ENCODE results near the gene CAP1.

The CAP1 gene

GRCh38 chr1:40038697-40039096, 1.8 kb upstream of the CAP1 start:
- Histone ChIP-seq H3K4me2 (ENCODE audit: low read length, poor library complexity, severe bottlenecking) (no peak overlapping the region), H4K91ac (ENCODE audit: low read length) (no peak overlapping the region), H3K18ac (ENCODE audit: low read depth in 1 of 2, low read length in 2 of 2) (no peak overlapping the region), H3K79me1 (replicated peaks; ENCODE audit: low read length, poor library complexity, severe bottlenecking) (no peaks in the 10 kb centered on the region), H2BK12ac (ENCODE audit: low read length in 2 of 2) (no peak overlapping the region), H2AFZ (ENCODE audit: low read depth, low read length) (no peak overlapping the region), H3K4ac (ENCODE audit: low read depth in 1 of 2, low read length in 2 of 2) (no peak overlapping the region), H4K8ac (ENCODE audit: low read length) (no peak overlapping the region), H3K14ac (ENCODE audit: low read length in 2 of 2) (no peak overlapping the region), H2BK5ac (ENCODE audit: low read depth, low read length, poor library complexity, severe bottlenecking) (no peak overlapping the region), H3K23ac (ENCODE audit: low read length in 2 of 2) (no peak overlapping the region), H3K4me1 (ENCODE audit: control insufficient read depth, insufficient read depth, low read depth, low read length) (peaks cover 8% of the 10 kb centered on the region), H3K27me3 (ENCODE audit: control insufficient read depth in 1 of 2, insufficient read depth in 1 of 2, low read length in 2 of 2) (no peaks in the 10 kb centered on the region), H2BK120ac (ENCODE audit: low read depth, low read length) (no peak overlapping the region), H3K9ac (ENCODE audit: low read length) (peak overlapping the region; percentile 100), H3K27ac (ENCODE audit: low read length, poor library complexity, severe bottlenecking) (peak overlapping the region; percentile 91), H3K9me3 (ENCODE audit: control insufficient read depth, low read length) (no peaks in the 10 kb centered on the region), H3K36me3 (ENCODE audit: control insufficient read depth in 1 of 2, insufficient read depth in 2 of 2, low read depth in 1 of 2, low read length in 2 of 2) (peaks cover 5 to 10% of the 10 kb centered on the region in 2 experiments), H3K4me3 (ENCODE audit: insufficient read depth in 1 of 2, low read depth in 1 of 2, low read length in 2 of 2) (no peak overlapping the region), H2AK5ac (ENCODE audit: low read length, severe bottlenecking) (no peak overlapping the region), H2BK15ac (ENCODE audit: low read depth, poor library complexity, severe bottlenecking) (no peak overlapping the region)
- DNase-seq, result no peak
- 82% methylated on average over 2 of the region's 3 CpGs for WGBS

GRCh38 chr1:40039245-40039756, 1.2 kb upstream of the CAP1 start:
- H3K79me1 ChIP-seq (replicated peaks; ENCODE audit: low read length, poor library complexity, severe bottlenecking), result no peaks in the 10 kb centered on the region
- H3K14ac ChIP-seq (ENCODE audit: low read length in 2 of 2), result peak overlapping the region in 1 of 2 experiments; percentile 74
- H3K4me1 ChIP-seq (ENCODE audit: control insufficient read depth, insufficient read depth, low read depth, low read length), result peaks cover 8% of the 10 kb centered on the region
- no peak overlapping the region for H3K23ac ChIP-seq (ENCODE audit: low read length in 2 of 2)
- H4K91ac ChIP-seq (ENCODE audit: low read length), result peak overlapping the region; percentile 74
- peak overlapping the region; percentile 91 for H2BK5ac ChIP-seq (ENCODE audit: low read depth, low read length, poor library complexity, severe bottlenecking)
- peak overlapping the region; percentile 70 for H2AFZ ChIP-seq (ENCODE audit: low read depth, low read length)
- peak overlapping the region; percentile 73 for H2BK15ac ChIP-seq (ENCODE audit: low read depth, poor library complexity, severe bottlenecking)
- H4K8ac ChIP-seq (ENCODE audit: low read length), result peak overlapping the region; percentile 97
- 4% methylated on average over 10 of the region's 10 CpGs for WGBS
- peak overlapping the region; percentile 73 to 96 for H3K18ac ChIP-seq (ENCODE audit: low read depth in 1 of 2, low read length in 2 of 2)
- H3K27me3 ChIP-seq (ENCODE audit: control insufficient read depth in 1 of 2, insufficient read depth in 1 of 2, low read length in 2 of 2), result no peaks in the 10 kb centered on the region
- H3K27ac ChIP-seq (ENCODE audit: low read length, poor library complexity, severe bottlenecking), result peak overlapping the region; percentile 91
- H3K9me3 ChIP-seq (ENCODE audit: control insufficient read depth, low read length), result no peaks in the 10 kb centered on the region
- peak overlapping the region; percentile 25 to 94 for H3K4ac ChIP-seq (ENCODE audit: low read depth in 1 of 2, low read length in 2 of 2)
- peak overlapping the region; percentile 46 for H2BK120ac ChIP-seq (ENCODE audit: low read depth, low read length)
- H3K9ac ChIP-seq (ENCODE audit: low read length), result peak overlapping the region; percentile 100
- H2BK12ac ChIP-seq (ENCODE audit: low read length in 2 of 2), result peak overlapping the region in 1 of 2 experiments; percentile 89
- peak overlapping the region; percentile 67 for H2AK5ac ChIP-seq (ENCODE audit: low read length, severe bottlenecking)
- peak overlapping the region; percentile 80 for H3K4me2 ChIP-seq (ENCODE audit: low read length, poor library complexity, severe bottlenecking)
- peak overlapping the region; percentile 57 to 99 for H3K4me3 ChIP-seq (ENCODE audit: insufficient read depth in 1 of 2, low read depth in 1 of 2, low read length in 2 of 2)
- DNase-seq, result peak; percentile 68
- peaks cover 5 to 10% of the 10 kb centered on the region in 2 experiments for H3K36me3 ChIP-seq (ENCODE audit: control insufficient read depth in 1 of 2, insufficient read depth in 2 of 2, low read depth in 1 of 2, low read length in 2 of 2)

- Histone ChIP-seq H2BK12ac (ENCODE audit: low read length in 2 of 2) (peak overlapping the region in 1 of 2 experiments; percentile 89), H4K91ac (ENCODE audit: low read length) (peak overlapping the region; percentile 99), H3K23ac (ENCODE audit: low read length in 2 of 2) (peak overlapping the region in 1 of 2 experiments; percentile 92), H2BK5ac (ENCODE audit: low read depth, low read length, poor library complexity, severe bottlenecking) (peak overlapping the region; percentile 91), H3K4me1 (ENCODE audit: control insufficient read depth, insufficient read depth, low read depth, low read length) (peaks cover 9% of the 10 kb centered on the region), H3K36me3 (ENCODE audit: control insufficient read depth in 1 of 2, insufficient read depth in 2 of 2, low read depth in 1 of 2, low read length in 2 of 2) (peaks cover 5 to 10% of the 10 kb centered on the region in 2 experiments), H3K79me1 (replicated peaks; ENCODE audit: low read length, poor library complexity, severe bottlenecking) (no peaks in the 10 kb centered on the region), H3K27ac (ENCODE audit: low read length, poor library complexity, severe bottlenecking) (peak overlapping the region; percentile 91), H3K4ac (ENCODE audit: low read depth in 1 of 2, low read length in 2 of 2) (peak overlapping the region; percentile 25 to 89), H2BK120ac (ENCODE audit: low read depth, low read length) (peak overlapping the region; percentile 46), H3K4me3 (ENCODE audit: insufficient read depth in 1 of 2, low read depth in 1 of 2, low read length in 2 of 2) (peak overlapping the region; percentile 57 to 99), H3K9me3 (ENCODE audit: control insufficient read depth, low read length) (no peaks in the 10 kb centered on the region), H3K4me2 (ENCODE audit: low read length, poor library complexity, severe bottlenecking) (peak overlapping the region; percentile 80), H3K9ac (ENCODE audit: low read length) (peak overlapping the region; percentile 100), H3K14ac (ENCODE audit: low read length in 2 of 2) (peak overlapping the region in 1 of 2 experiments; percentile 90), H2BK15ac (ENCODE audit: low read depth, poor library complexity, severe bottlenecking) (peak overlapping the region; percentile 73), H3K27me3 (ENCODE audit: control insufficient read depth in 1 of 2, insufficient read depth in 1 of 2, low read length in 2 of 2) (no peaks in the 10 kb centered on the region), H4K8ac (ENCODE audit: low read length) (peak overlapping the region; percentile 97), H3K18ac (ENCODE audit: low read depth in 1 of 2, low read length in 2 of 2) (peak overlapping the region; percentile 73 to 96), H2AFZ (ENCODE audit: low read depth, low read length) (peak overlapping the region; percentile 70), H2AK5ac (ENCODE audit: low read length, severe bottlenecking) (peak overlapping the region; percentile 67)
- WGBS, result under 1% methylated on average over 41 of the region's 52 CpGs
- peak; percentile 80 for DNase-seq
Measured at GRCh38 chr1:40039757-40040510, 595 bp upstream of the CAP1 start.

GRCh38 chr1:40041466-40041838, 923 bp downstream of the CAP1 start:
- peak overlapping the region; percentile 100 for H3K9ac ChIP-seq (ENCODE audit: low read length)
- H2AFZ ChIP-seq (ENCODE audit: low read depth, low read length), result no peak overlapping the region
- H4K91ac ChIP-seq (ENCODE audit: low read length), result no peak overlapping the region
- H3K18ac ChIP-seq (ENCODE audit: low read depth in 1 of 2, low read length in 2 of 2), result peak overlapping the region; percentile 89 to 94
- H3K4ac ChIP-seq (ENCODE audit: low read depth in 1 of 2, low read length in 2 of 2), result peak overlapping the region in 1 of 2 experiments; percentile 89
- no peak overlapping the region for H2BK120ac ChIP-seq (ENCODE audit: low read depth, low read length)
- H2BK12ac ChIP-seq (ENCODE audit: low read length in 2 of 2), result peak overlapping the region in 1 of 2 experiments; percentile 72
- peaks cover 10 to 18% of the 10 kb centered on the region in 2 experiments for H3K36me3 ChIP-seq (ENCODE audit: control insufficient read depth in 1 of 2, insufficient read depth in 2 of 2, low read depth in 1 of 2, low read length in 2 of 2)
- H3K14ac ChIP-seq (ENCODE audit: low read length in 2 of 2), result peak overlapping the region in 1 of 2 experiments; percentile 95
- 39% methylated on average over 5 of the region's 5 CpGs for WGBS
- peaks cover 12% of the 10 kb centered on the region for H3K4me1 ChIP-seq (ENCODE audit: control insufficient read depth, insufficient read depth, low read depth, low read length)
- peak overlapping the region; percentile 68 for H3K27ac ChIP-seq (ENCODE audit: low read length, poor library complexity, severe bottlenecking)
- H3K27me3 ChIP-seq (ENCODE audit: control insufficient read depth in 1 of 2, insufficient read depth in 1 of 2, low read length in 2 of 2), result no peaks in the 10 kb centered on the region
- no peaks in the 10 kb centered on the region for H3K79me1 ChIP-seq (replicated peaks; ENCODE audit: low read length, poor library complexity, severe bottlenecking)
- H3K4me3 ChIP-seq (ENCODE audit: insufficient read depth in 1 of 2, low read depth in 1 of 2, low read length in 2 of 2), result peak overlapping the region; percentile 84 to 99
- H3K23ac ChIP-seq (ENCODE audit: low read length in 2 of 2), result peak overlapping the region in 1 of 2 experiments; percentile 80
- H2BK5ac ChIP-seq (ENCODE audit: low read depth, low read length, poor library complexity, severe bottlenecking), result no peak overlapping the region
- DNase-seq, result no peak
- H2BK15ac ChIP-seq (ENCODE audit: low read depth, poor library complexity, severe bottlenecking), result no peak overlapping the region
- H3K4me2 ChIP-seq (ENCODE audit: low read length, poor library complexity, severe bottlenecking), result peak overlapping the region; percentile 93
- no peak overlapping the region for H4K8ac ChIP-seq (ENCODE audit: low read length)
- no peaks in the 10 kb centered on the region for H3K9me3 ChIP-seq (ENCODE audit: control insufficient read depth, low read length)
- peak overlapping the region; percentile 6 for H2AK5ac ChIP-seq (ENCODE audit: low read length, severe bottlenecking)
